ENCODE results near the gene BNIP3. TPM values are rescaled to one million over a fixed set of nuclear protein-coding genes. Genes with fewer than 3 reads are reported as not detected.
A peak's percentile ranks its signal among the peaks of the same experiment; 100 is the strongest.

BNIP3 gene
- total and polyA plus RNA-seq, 2 of the 13 experiments (the other 11 are each of a cell fraction or from before 2014, with no cell fraction given) = 73.7 to 223 TPM

- H3K27ac ChIP-seq (ENCODE audit: extremely low read length, insufficient read depth, low read length) = no peak overlapping the region
- in situ Hi-C loops (cut with HindIII; ENCODE audit: extremely low pct_ligation_motif_present, low pct_unique_long_range_greater_than_20kb) = no loop called here
- no peaks in the 10 kb centered on the region for H3K4me1 ChIP-seq (ENCODE audit: insufficient read depth, low read length)
- no peak for FAIRE-seq
- intact Hi-C loops (cut with micrococcal nuclease; ENCODE audit: unreplicated experiment) = no loop called here
- H2AFZ ChIP-seq (ENCODE audit: low read length) = no peak overlapping the region
- no peak for ATAC-seq
- TF ChIP-seq ZC3H13 (CRISPR knock-in tag; IDR thresholded peaks at IDR 0.05) = 0 out of 2 replicates have a peak, but pooled peaks have one; percentile 45
- no peak for TF ChIP-seq PRDM15 (CRISPR knock-in tag; IDR thresholded peaks at IDR 0.05)
- no peak for TF ChIP-seq ZNF639 (CRISPR knock-in tag; conservative IDR thresholded peaks at IDR 0.05)
- peak; percentile 50 for TF ChIP-seq AGO2 (optimal IDR thresholded peaks at IDR 0.05; ENCODE audit: low read depth, low read length)
- no peak for TF ChIP-seq ADNP (CRISPR knock-in tag; IDR thresholded peaks at IDR 0.05)
- 0 out of 2 replicates have a peak, but pooled peaks have one; percentile 12 for TF ChIP-seq POLR2G (IDR thresholded peaks at IDR 0.05; ENCODE audit: low read depth, low read length)
- no peak for TF ChIP-seq THAP11 (CRISPR knock-in tag; IDR thresholded peaks at IDR 0.05)
- POLR2A ChIA-PET = no interaction called here
- no peak overlapping the region for H3K4me3 ChIP-seq (replicated peaks in 1 of 3; ENCODE audit: insufficient read depth in 1 of 3, low read depth in 2 of 3, low read length in 3 of 3)
- WGBS (ENCODE audit: low lambda C conversion rate) = 99% methylated on average over 20 of the region's 20 CpGs
- no TSS peak for BruUV-seq (replicated peaks)
- no peaks in the 10 kb centered on the region for H3K27me3 ChIP-seq (ENCODE audit: control insufficient read depth in 1 of 2, insufficient read depth in 2 of 2, low read length in 2 of 2)
- peaks cover 4% of the 10 kb centered on the region; the same call in 1 of the 2 replicates for H4K20me1 ChIP-seq (ENCODE audit: insufficient read depth, low read length)
- CTCF ChIA-PET (ENCODE audit: low intra/inter-chr PET ratio, low total read pairs) = no interaction called here
- DNase-seq (ENCODE audit: low spot score) = no peak
- no peak overlapping the region for H3K4me2 ChIP-seq (ENCODE audit: low read depth, low read length)
- H3K9ac ChIP-seq (ENCODE audit: insufficient read depth, low read depth, low read length) = no peak overlapping the region
- H3K79me2 ChIP-seq (ENCODE audit: insufficient read depth, low read length) = no peaks in the 10 kb centered on the region
- no peaks in the 10 kb centered on the region for H3K9me3 ChIP-seq (ENCODE audit: low read length)
- peaks cover 0 to 8% of the 10 kb centered on the region in 2 experiments; a peak in 2 of 5 replicates for H3K36me3 ChIP-seq (replicated peaks in 1 of 2; ENCODE audit: control insufficient read depth in 1 of 2, insufficient read depth in 2 of 2, low read length in 2 of 2)
Observed at GRCh38 chr10:131963350-131963749, 18.4 kb downstream of the BNIP3 start.

Measured in HepG2 (cell line).